ENCODE results near the gene C1QTNF3. TPM values are rescaled to one million over a fixed set of nuclear protein-coding genes. Genes with fewer than 3 reads are reported as not detected.

The C1QTNF3 gene
- total and polyA plus RNA-seq, 9 donors: 2.8 to 17.9 (median 4.4) TPM

DNA sequence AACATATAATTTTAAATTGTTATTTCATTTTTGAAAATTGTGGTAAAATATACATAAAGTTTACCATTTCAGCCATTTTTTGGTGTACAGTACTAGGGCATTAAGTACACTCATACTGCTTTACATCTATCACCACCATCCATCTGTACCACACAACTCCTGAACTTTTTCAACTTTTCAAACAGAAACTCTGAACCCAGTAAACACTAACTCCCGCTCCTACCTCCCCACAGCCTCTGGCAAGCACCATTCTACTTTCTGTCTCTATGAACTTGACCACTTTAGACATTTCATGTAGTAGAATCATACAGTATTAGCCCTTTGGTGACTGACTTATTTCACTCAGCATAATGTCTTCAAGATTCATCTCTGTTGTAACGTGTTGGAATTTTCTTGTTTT, 50.1 kb downstream of the C1QTNF3 start:
- no peaks in the 10 kb centered on the region for H3K36me3 ChIP-seq
- no peaks in the 10 kb centered on the region for H3K27me3 ChIP-seq
- WGBS, 3 donors: 90 to 93% (median 93%) methylated on average over 2 of the region's 2 CpGs
- no peak overlapping the region for H3K4me3 ChIP-seq
- H3K4me1 ChIP-seq (ENCODE audit: insufficient read depth): peaks cover 6% of the 10 kb centered on the region
- H3K9me3 ChIP-seq: no peaks in the 10 kb centered on the region
- TF ChIP-seq POLR2A (IDR thresholded peaks at IDR 0.05) (no peak), EP300 (IDR thresholded peaks at IDR 0.05) (no peak)
- TF ChIP-seq, protein P1, sequence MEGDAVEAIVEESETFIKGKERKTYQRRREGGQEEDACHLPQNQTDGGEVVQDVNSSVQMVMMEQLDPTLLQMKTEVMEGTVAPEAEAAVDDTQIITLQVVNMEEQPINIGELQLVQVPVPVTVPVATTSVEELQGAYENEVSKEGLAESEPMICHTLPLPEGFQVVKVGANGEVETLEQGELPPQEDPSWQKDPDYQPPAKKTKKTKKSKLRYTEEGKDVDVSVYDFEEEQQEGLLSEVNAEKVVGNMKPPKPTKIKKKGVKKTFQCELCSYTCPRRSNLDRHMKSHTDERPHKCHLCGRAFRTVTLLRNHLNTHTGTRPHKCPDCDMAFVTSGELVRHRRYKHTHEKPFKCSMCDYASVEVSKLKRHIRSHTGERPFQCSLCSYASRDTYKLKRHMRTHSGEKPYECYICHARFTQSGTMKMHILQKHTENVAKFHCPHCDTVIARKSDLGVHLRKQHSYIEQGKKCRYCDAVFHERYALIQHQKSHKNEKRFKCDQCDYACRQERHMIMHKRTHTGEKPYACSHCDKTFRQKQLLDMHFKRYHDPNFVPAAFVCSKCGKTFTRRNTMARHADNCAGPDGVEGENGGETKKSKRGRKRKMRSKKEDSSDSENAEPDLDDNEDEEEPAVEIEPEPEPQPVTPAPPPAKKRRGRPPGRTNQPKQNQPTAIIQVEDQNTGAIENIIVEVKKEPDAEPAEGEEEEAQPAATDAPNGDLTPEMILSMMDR (IDR thresholded peaks at IDR 0.05): no peak
- intact Hi-C loops (cut with DNase I): no loop called here
- H3K27ac ChIP-seq: no peak overlapping the region
- no peak for DNase-seq

DNA sequence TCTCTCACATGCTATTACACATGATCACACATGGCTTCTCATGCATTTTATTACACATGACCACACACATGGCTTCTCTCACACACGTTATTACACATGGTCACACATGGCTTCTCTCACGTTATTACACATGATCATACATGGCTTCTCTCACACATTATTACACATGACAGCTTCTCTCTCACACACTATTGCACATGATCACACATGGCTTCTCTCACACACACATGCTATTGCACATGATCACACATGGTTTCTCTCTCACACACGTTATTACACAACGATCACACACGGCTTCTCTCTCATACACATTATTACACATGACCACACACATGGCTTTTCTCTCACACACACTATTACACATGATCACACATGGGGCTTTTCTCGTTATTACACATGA, 57.6 kb downstream of the C1QTNF3 start:
- H3K4me3 ChIP-seq: no peak overlapping the region
- whole genome bisulfite sequencing, 3 donors: 95 to 98% (median 96%) methylated on average over 6 of the region's 6 CpGs
- H3K27ac ChIP-seq: no peak overlapping the region
- H3K4me1 ChIP-seq (ENCODE audit: insufficient read depth): no peaks in the 10 kb centered on the region
- H3K9me3 ChIP-seq: no peaks in the 10 kb centered on the region
- TF ChIP-seq EP300 (IDR thresholded peaks at IDR 0.05) (no peak), POLR2A (IDR thresholded peaks at IDR 0.05) (no peak)
- no peaks in the 10 kb centered on the region for H3K27me3 ChIP-seq
- intact Hi-C loops (cut with DNase I): no loop called here
- DNase-seq: no peak
- H3K36me3 ChIP-seq: no peaks in the 10 kb centered on the region

DNA sequence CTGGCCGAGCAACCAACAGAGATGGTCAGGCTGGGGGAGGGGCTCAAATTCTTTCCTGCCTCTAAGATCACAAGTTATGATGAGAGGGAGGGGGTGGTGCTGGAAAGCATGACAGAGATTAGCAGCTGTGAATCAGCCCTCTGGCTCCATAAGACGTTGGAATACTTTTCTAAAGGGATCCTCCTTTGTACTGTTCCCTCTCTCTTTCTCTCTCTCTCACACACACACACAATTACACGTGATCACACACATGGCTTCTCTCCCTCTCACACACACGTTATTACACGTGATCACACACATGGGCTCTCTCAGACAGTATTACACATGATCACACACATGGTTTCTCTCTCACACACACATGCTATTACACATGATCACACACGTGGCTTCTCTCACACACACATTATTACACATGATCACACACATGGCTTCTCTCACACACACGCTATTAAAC, 58.3 kb downstream of the C1QTNF3 start, which contains the start of gene SLC45A2:
TSS of gene SLC45A2 (minus strand) at position 23 of the 454 bp plus-strand sequence. CDS start 110 bp downstream, outside the sequence.
- Histone ChIP-seq H3K4me3 (no peak within 1 kb of the TSS), H3K9me3 (no peaks in the 10 kb centered on the region), H3K27ac (no peak within 1 kb of the TSS), H3K27me3 (no peaks in the 10 kb centered on the region), H3K36me3 (no peaks in the 10 kb centered on the region), H3K4me1 (ENCODE audit: insufficient read depth) (no peaks in the 10 kb centered on the region)
- TF ChIP-seq EP300 (IDR thresholded peaks at IDR 0.05) (no peak), POLR2A (IDR thresholded peaks at IDR 0.05) (no peak)
- TF ChIP-seq, protein P1 (IDR thresholded peaks at IDR 0.05): no peak
- DNase-seq: no peak
- 67 to 72% (median 68%) methylated on average over 7 of the region's 7 CpGs for WGBS, 3 donors
- intact Hi-C loops (cut with DNase I): no loop called here

DNA sequence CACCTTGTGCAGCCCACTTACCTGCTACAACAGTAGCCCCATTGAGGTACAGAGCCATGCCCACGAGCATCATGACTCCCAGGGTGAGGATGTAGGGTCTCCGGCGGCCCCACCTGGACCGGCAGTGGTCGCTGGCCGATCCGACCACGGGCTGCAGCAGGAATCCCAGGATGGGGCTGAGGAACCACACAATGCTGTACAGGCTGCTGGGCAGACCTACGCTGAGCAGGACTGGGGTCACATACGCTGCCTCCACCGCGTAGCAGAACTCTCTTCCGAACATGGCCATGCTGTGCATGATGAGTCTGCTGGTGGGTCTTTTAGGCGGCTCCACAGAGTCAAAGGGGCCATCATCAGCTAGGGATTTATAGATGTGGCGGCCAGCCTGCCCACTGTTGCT, 58.8 kb downstream of the C1QTNF3 start:
- intact Hi-C loops (cut with DNase I): no loop called here
- Histone ChIP-seq H3K4me3 (no peak overlapping the region), H3K36me3 (no peaks in the 10 kb centered on the region), H3K4me1 (ENCODE audit: insufficient read depth) (no peaks in the 10 kb centered on the region), H3K27me3 (no peaks in the 10 kb centered on the region), H3K27ac (no peak overlapping the region), H3K9me3 (no peaks in the 10 kb centered on the region)
- TF ChIP-seq, protein P1 (IDR thresholded peaks at IDR 0.05): no peak
- TF ChIP-seq EP300 (IDR thresholded peaks at IDR 0.05): no peak
- TF ChIP-seq POLR2A (IDR thresholded peaks at IDR 0.05): no peak
- 93 to 97% (median 95%) methylated on average over 15 of the region's 15 CpGs for WGBS, 3 donors
- no peak for DNase-seq

DNA sequence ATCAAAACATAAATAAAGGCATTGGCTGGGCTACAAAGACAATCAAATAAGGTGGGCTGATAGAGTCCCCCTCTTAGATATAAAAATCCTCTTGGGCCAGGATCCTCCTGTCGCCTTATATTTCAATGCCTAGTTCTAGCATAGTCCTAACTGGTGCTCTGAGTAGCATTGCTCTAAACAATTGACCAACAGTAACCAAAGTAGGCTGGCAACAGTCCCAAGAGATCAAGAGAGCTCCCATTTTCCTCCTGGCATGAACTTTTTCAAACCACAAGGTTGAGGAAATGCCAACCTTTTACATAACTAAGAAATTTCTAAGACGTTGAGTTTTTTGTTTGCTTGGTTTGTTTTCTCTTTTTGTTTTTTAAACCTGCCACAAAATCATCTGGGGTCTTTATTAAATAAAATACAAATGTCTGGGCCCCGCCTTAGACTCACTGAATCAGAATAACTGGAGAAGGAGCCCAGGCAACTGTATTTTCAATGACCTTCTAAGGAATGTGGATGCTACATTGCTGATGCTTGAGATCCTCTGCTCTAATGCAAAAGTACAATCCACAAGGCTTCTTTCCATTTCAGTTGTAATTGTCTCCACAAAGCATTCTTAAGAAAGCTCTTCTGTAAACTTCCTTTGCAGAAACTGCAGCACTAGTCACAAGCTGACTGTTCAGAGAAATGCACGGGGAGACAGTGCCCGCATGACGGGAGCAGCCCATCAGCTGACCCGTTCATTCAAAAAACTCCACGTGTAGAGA, 61.4 kb downstream of the C1QTNF3 start:
- Histone ChIP-seq H3K36me3 (no peaks in the 10 kb centered on the region), H3K4me1 (ENCODE audit: insufficient read depth) (no peaks in the 10 kb centered on the region), H3K4me3 (no peak overlapping the region), H3K27ac (no peak overlapping the region), H3K27me3 (no peaks in the 10 kb centered on the region), H3K9me3 (no peaks in the 10 kb centered on the region)
- WGBS, 3 donors: 76 to 77% (median 76%) methylated on average over 8 of the region's 8 CpGs
- TF ChIP-seq EP300 (IDR thresholded peaks at IDR 0.05) (no peak), POLR2A (IDR thresholded peaks at IDR 0.05) (no peak)
- TF ChIP-seq, protein P1 (IDR thresholded peaks at IDR 0.05): no peak
- no peak for DNase-seq
- intact Hi-C loops (cut with DNase I): no loop called here
